B cell (primary cell): ENCODE data around the gene C6orf136.

Experiments used
- EZH2 ChIP-seq: IDR thresholded peaks from 2 replicates; pipeline ENCODE4 v1.6.1; 2012; ENCODE audit warnings: borderline replicate concordance, low read depth, mild to moderate bottlenecking, moderate library complexity, low read length; ENCODE audit not compliant: insufficient read depth, poor library complexity, severe bottlenecking
- TF ChIP-seq, protein P1 (sequence below): fragments of 200-600 bp; IDR thresholded peaks from one replicate; pipeline ENCODE4 v1.8.0; 2022; ENCODE audit warnings: antibody characterized with exemption, mild to moderate bottlenecking

DNA sequence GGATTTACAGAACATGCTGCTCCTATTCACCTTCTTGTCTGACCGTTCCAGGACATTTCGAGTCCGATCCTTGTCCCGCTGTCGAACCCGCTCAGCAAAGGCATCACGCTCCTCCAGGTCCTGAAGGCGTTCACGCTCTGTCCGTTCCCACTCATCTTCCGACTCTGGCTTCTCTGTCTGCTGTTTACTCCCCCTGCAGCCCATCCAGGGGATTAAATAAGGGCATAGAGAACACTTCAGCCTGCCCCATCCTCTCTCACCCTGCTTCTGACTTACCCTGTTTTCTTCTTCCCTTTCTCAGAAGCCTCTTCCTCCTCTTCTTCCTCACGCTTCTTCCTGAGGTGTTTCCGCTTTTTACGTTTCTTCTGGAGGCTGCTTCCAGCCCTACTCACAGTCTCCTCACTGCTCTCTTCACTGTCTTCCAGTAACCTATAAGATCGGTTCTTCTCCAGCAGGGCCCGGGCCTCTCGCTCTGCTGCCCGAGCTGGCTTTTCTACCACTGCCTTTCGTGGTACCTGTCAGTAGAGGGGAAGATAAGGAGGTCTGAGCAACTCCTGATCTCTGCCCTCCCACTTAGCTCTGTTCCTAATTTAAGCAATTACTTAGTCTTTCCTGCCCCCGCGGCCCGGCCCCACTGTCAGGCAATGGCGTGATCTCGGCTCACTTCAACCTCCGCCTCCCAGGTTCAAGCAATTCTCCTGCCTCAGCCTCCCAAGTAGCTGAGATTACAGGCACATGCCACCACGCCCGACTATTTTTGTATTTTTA lies 24.0 kb downstream of the C6orf136 start:
- TF ChIP-seq, protein P1, sequence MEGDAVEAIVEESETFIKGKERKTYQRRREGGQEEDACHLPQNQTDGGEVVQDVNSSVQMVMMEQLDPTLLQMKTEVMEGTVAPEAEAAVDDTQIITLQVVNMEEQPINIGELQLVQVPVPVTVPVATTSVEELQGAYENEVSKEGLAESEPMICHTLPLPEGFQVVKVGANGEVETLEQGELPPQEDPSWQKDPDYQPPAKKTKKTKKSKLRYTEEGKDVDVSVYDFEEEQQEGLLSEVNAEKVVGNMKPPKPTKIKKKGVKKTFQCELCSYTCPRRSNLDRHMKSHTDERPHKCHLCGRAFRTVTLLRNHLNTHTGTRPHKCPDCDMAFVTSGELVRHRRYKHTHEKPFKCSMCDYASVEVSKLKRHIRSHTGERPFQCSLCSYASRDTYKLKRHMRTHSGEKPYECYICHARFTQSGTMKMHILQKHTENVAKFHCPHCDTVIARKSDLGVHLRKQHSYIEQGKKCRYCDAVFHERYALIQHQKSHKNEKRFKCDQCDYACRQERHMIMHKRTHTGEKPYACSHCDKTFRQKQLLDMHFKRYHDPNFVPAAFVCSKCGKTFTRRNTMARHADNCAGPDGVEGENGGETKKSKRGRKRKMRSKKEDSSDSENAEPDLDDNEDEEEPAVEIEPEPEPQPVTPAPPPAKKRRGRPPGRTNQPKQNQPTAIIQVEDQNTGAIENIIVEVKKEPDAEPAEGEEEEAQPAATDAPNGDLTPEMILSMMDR = no peak
- TF ChIP-seq EZH2 = no peak
